CD4-positive, alpha-beta T cell (primary cell): ENCODE measurements around the gene CDH4. TPM values are rescaled to one million over a fixed set of nuclear protein-coding genes. Genes with fewer than 3 reads are reported as not detected.

Experiments
- ATAC-seq: fragments of 200-7000 bp; cut with Tn5 transposase; one replicate; pipeline ENCODE4 v1.10.0; 2022; ENCODE audit warnings: mild to moderate bottlenecking; ENCODE audit not compliant: poor library complexity
- CTCF ChIA-PET: fragments of 350-600 bp; sonication (Branson Sonifier 250); formaldehyde crosslinking; loops from one replicate; lab custom pipeline; 2021; ENCODE audit warnings: antibody characterized with exemption, inconsistent platforms; lab: Charles Lee
- POLR2A ChIA-PET: fragments of 350-600 bp; sonication (Branson Sonifier 250); formaldehyde crosslinking; loops from one replicate; lab custom pipeline; 2021; ENCODE audit warnings: antibody characterized with exemption, inconsistent platforms; lab: Charles Lee
- DNase-seq, 14 experiments: peaks; one replicate each; pipeline ENCODE4 v3.0.0-alpha.2; 2013 to 2020; ENCODE audit warnings: mixed read lengths in 2 of 14
- H3K27ac ChIP-seq, 2 donors: one replicate each; pipeline versions ENCODE4 v1.5.1 to v1.7.0; 2013; ENCODE audit warnings: low read length in 2 of 2, low read depth in 1 of 2, mild to moderate bottlenecking in 1 of 2
- H3K27me3 ChIP-seq, 2 experiments: 1 replicate in 1 of 2; 2 replicates in 1 of 2; pipeline versions ENCODE4 v1.6.1 to v1.7.0; 2013; ENCODE audit warnings: low read length in 2 of 2, control low read depth in 1 of 2, mild to moderate bottlenecking in 1 of 2, moderate library complexity in 1 of 2; ENCODE audit not compliant: insufficient read depth in 2 of 2, control insufficient read depth in 1 of 2
- H3K36me3 ChIP-seq: one replicate; pipeline ENCODE4 v1.6.1; 2013; ENCODE audit warnings: low read length, control low read depth; ENCODE audit not compliant: insufficient read depth
- H3K4me1 ChIP-seq: one replicate; pipeline ENCODE4 v1.6.1; 2013; ENCODE audit warnings: low read length, control low read depth; ENCODE audit not compliant: insufficient read depth
- H3K4me3 ChIP-seq: one replicate; pipeline ENCODE4 v1.5.1; 2013; ENCODE audit warnings: mild to moderate bottlenecking, low read length, moderate library complexity
- H3K9me3 ChIP-seq, 2 experiments: 1 replicate in 1 of 2; 2 replicates in 1 of 2; pipeline versions ENCODE4 v1.6.1 to v1.7.0; 2013; ENCODE audit warnings: low read length in 2 of 2, mild to moderate bottlenecking in 2 of 2, control low read depth in 1 of 2, moderate library complexity in 1 of 2; ENCODE audit not compliant: control insufficient read depth in 1 of 2, insufficient read depth in 1 of 2
- H3K27ac Mint-ChIP-seq: one replicate; pipeline ENCODE4 v1.8.0; 2020; ENCODE audit warnings: mixed read lengths
- H3K27me3 Mint-ChIP-seq: one replicate; pipeline ENCODE4 v1.8.0; 2021; ENCODE audit warnings: mixed read lengths
- H3K36me3 Mint-ChIP-seq: one replicate; pipeline ENCODE4 v1.8.0; 2021; ENCODE audit warnings: low read depth, mixed read lengths
- H3K4me1 Mint-ChIP-seq: one replicate; pipeline ENCODE4 v1.8.0; 2021; ENCODE audit warnings: low read depth, mixed read lengths
- H3K4me3 Mint-ChIP-seq: one replicate; pipeline ENCODE4 v1.8.0; 2020; ENCODE audit warnings: mild to moderate bottlenecking, mixed read lengths
- H3K9me3 Mint-ChIP-seq: one replicate; pipeline ENCODE4 v1.8.0; 2020; ENCODE audit warnings: mixed read lengths
- CTCF ChIP-seq: fragments of 200-600 bp; IDR thresholded peaks from one replicate; pipeline ENCODE4 v1.8.0; 2022; ENCODE audit warnings: antibody characterized with exemption, mild to moderate bottlenecking
- intact Hi-C, 2 experiments: fragments of 100-400 bp; cut with DNase I in 1 of 2; cut with micrococcal nuclease in 1 of 2; formaldehyde crosslinking; loops; one replicate each; pipeline versions ENCODE4 v1.15.1 to v1.9.0; 2023 to 2025; cut with DNase I, micrococcal nuclease
- total RNA-seq, 174 experiments: library from RNA in 2 of 174; stranded (reverse) in 2 of 174; gene quantifications; one replicate each; pipeline ENCODE4 v1.2.3 and lab custom pipeline; 2021 to 2026

The CDH4 gene
- total RNA-seq, 2 experiments from 2014 or later: 0.11 TPM

GRCh38 chr20:61809006-61809770 is 557.1 kb downstream of the CDH4 start:
- no peak overlapping the region for H3K27ac Mint-ChIP-seq
- Histone ChIP-seq H3K27me3 (no peaks in the 10 kb centered on the region), H3K4me1 (no peaks in the 10 kb centered on the region), H3K27ac (no peak overlapping the region), H3K36me3 (no peaks in the 10 kb centered on the region), H3K9me3 (no peaks in the 10 kb centered on the region), H3K4me3 (no peak overlapping the region)
- DNase-seq: no peak
- no peak for TF ChIP-seq CTCF
- CTCF ChIA-PET: no interaction called here
- no peaks in the 10 kb centered on the region for H3K4me1 Mint-ChIP-seq
- ATAC-seq: no peak
- H3K36me3 Mint-ChIP-seq: no peaks in the 10 kb centered on the region
- H3K27me3 Mint-ChIP-seq: peaks cover 5% of the 10 kb centered on the region
- intact Hi-C loops: no loop called here
- no peak overlapping the region for H3K4me3 Mint-ChIP-seq
- POLR2A ChIA-PET: no interaction called here
- H3K9me3 Mint-ChIP-seq: no peaks in the 10 kb centered on the region

- ChIA-PET CTCF (no interaction called here), POLR2A (no interaction called here)
- Mint-ChIP-seq H3K9me3 (no peaks in the 10 kb centered on the region), H3K4me3 (no peak overlapping the region), H3K36me3 (no peaks in the 10 kb centered on the region), H3K27ac (no peak overlapping the region), H3K4me1 (no peaks in the 10 kb centered on the region), H3K27me3 (no peaks in the 10 kb centered on the region)
- H3K4me1 ChIP-seq: no peaks in the 10 kb centered on the region
- no peak overlapping the region for H3K27ac ChIP-seq
- DNase-seq (no peak), ATAC-seq (no peak)
- no peaks in the 10 kb centered on the region for H3K9me3 ChIP-seq
- no peaks in the 10 kb centered on the region for H3K36me3 ChIP-seq
- H3K27me3 ChIP-seq: no peaks in the 10 kb centered on the region
- no peak overlapping the region for H3K4me3 ChIP-seq
- TF ChIP-seq CTCF: no peak
- intact Hi-C loops: no loop called here
Measured at GRCh38 chr20:61810066-61810737, 558.1 kb downstream of the CDH4 start.

GRCh38 chr20:61810738-61811135 is 558.7 kb downstream of the CDH4 start:
- Mint-ChIP-seq H3K36me3 (no peaks in the 10 kb centered on the region), H3K9me3 (no peaks in the 10 kb centered on the region), H3K27ac (no peak overlapping the region), H3K4me1 (no peaks in the 10 kb centered on the region), H3K27me3 (no peaks in the 10 kb centered on the region), H3K4me3 (no peak overlapping the region)
- Histone ChIP-seq H3K4me3 (no peak overlapping the region), H3K4me1 (no peaks in the 10 kb centered on the region), H3K9me3 (no peaks in the 10 kb centered on the region), H3K27ac (no peak overlapping the region), H3K27me3 (no peaks in the 10 kb centered on the region), H3K36me3 (no peaks in the 10 kb centered on the region)
- no peak for TF ChIP-seq CTCF
- ATAC-seq (no peak), DNase-seq (no peak)
- intact Hi-C loops: no loop called here
- CTCF ChIA-PET: no interaction called here
- POLR2A ChIA-PET: no interaction called here
